ENCODE data around the gene AP1S3.
A peak's percentile ranks its signal among the peaks of the same experiment; 100 is the strongest.
"Not testable (repeated sequence)": the region's sequence is repeated elsewhere in the genome, so short reads cannot be mapped to it uniquely, and the experiment has no call there.

Gene AP1S3

GRCh38 chr2:223837287-223838061 lies at the start of gene AP1S3:
Gene AP1S3 (minus strand): TSS chr2:223837582. CDS start chr2:223837450, 132 bp downstream.
- peak; percentile 88 for DNase-seq

GRCh38 chr2:223887127-223887526 lies 49.7 kb upstream of the AP1S3 start:
- DNase-seq = no peak

- no peak for DNase-seq
Measured at GRCh38 chr2:223886726-223887125, 49.3 kb upstream of the AP1S3 start.

GRCh38 chr2:223884399-223884798 lies 47.0 kb upstream of the AP1S3 start:
- no peak for DNase-seq

- DNase-seq = no peak
Measured at GRCh38 chr2:223882715-223883114, 45.3 kb upstream of the AP1S3 start.

GRCh38 chr2:223880796-223881195 lies 43.4 kb upstream of the AP1S3 start:
- no peak for DNase-seq

- no peak for DNase-seq
Measured at GRCh38 chr2:223877721-223878410, 40.5 kb upstream of the AP1S3 start.

GRCh38 chr2:223873672-223874071 lies 36.3 kb upstream of the AP1S3 start:
- DNase-seq = no peak

- DNase-seq = not testable (repeated sequence)
Measured at GRCh38 chr2:223872772-223873171, 35.4 kb upstream of the AP1S3 start.

- DNase-seq = not testable (repeated sequence)
Measured at GRCh38 chr2:223871661-223872060, 34.3 kb upstream of the AP1S3 start.

GRCh38 chr2:223870840-223871611 lies 33.6 kb upstream of the AP1S3 start:
- DNase-seq = no peak

GRCh38 chr2:223868005-223868404 lies 30.6 kb upstream of the AP1S3 start:
- DNase-seq = no peak

GRCh38 chr2:223865907-223866508 lies 28.6 kb upstream of the AP1S3 start:
- DNase-seq = no peak

- no peak for DNase-seq
Measured at GRCh38 chr2:223865124-223865523, 27.7 kb upstream of the AP1S3 start.

GRCh38 chr2:223863491-223863890 lies 26.1 kb upstream of the AP1S3 start:
- DNase-seq = peak; percentile 8

- no peak for DNase-seq
Measured at GRCh38 chr2:223860809-223861738, 23.7 kb upstream of the AP1S3 start.

- no peak for DNase-seq
Measured at GRCh38 chr2:223859070-223859469, 21.7 kb upstream of the AP1S3 start.

GRCh38 chr2:223856584-223856983 lies 19.2 kb upstream of the AP1S3 start:
- no peak for DNase-seq

GRCh38 chr2:223856021-223856420 lies 18.6 kb upstream of the AP1S3 start:
- no peak for DNase-seq

GRCh38 chr2:223855426-223855825 lies 18.0 kb upstream of the AP1S3 start:
- DNase-seq = no peak

GRCh38 chr2:223854741-223855140 lies 17.4 kb upstream of the AP1S3 start:
- no peak for DNase-seq

- no peak for DNase-seq
Measured at GRCh38 chr2:223853425-223853837, 16.0 kb upstream of the AP1S3 start.

Measured in NCI-H146 (cell line).